Vagina (tissue), 2 donors: ENCODE measurements around the gene VDAC2.
"Not testable (repeated sequence)": the region's sequence is repeated elsewhere in the genome, so short reads cannot be mapped to it uniquely, and the experiment has no call there.

Experiments
- CTCF ChIP-seq, 3 experiments: fragments of 450-650 bp in 2 of 3; fragments of 200-600 bp in 1 of 3; sonication (generic) in 1 of 3; IDR thresholded peaks; one replicate each; pipeline ENCODE4 v1.5.1; 2017 to 2019; ENCODE audit warnings: antibody characterized with exemption in 3 of 3, mild to moderate bottlenecking in 2 of 3, moderate library complexity in 2 of 3
- POLR2A ChIP-seq, 2 donors: fragments of 450-650 bp; IDR thresholded peaks; one replicate each; pipeline ENCODE4 v1.6.1; 2017; ENCODE audit warnings: antibody characterized with exemption in 2 of 2, mild to moderate bottlenecking in 2 of 2, moderate library complexity in 2 of 2
- POLR2AphosphoS5 ChIP-seq, 2 donors: sonication (generic); formaldehyde crosslinking; IDR thresholded peaks; one replicate each; pipeline ENCODE4 v1.9.0; 2017; ENCODE audit warnings: antibody characterized with exemption in 2 of 2, mild to moderate bottlenecking in 2 of 2, low read depth in 1 of 2; ENCODE audit not compliant: insufficient read depth in 1 of 2

GRCh38 chr10:75199949-75200348 is 10.6 kb upstream of the VDAC2 start:
- TF ChIP-seq POLR2AphosphoS5 (IDR thresholded peaks at IDR 0.05; ENCODE audit: insufficient read depth in 1 of 2, low read depth in 1 of 2); POLR2A (IDR thresholded peaks at IDR 0.05); CTCF (IDR thresholded peaks at IDR 0.05): not testable (repeated sequence)
